GM18498 (cell line): ENCODE data around the gene SERPINF2.
"Not testable (repeated sequence)": the region's sequence is repeated elsewhere in the genome, so short reads cannot be mapped to it uniquely, and the experiment has no call there.

Experiments used
- ATAC-seq: cut with Tn5 transposase; IDR thresholded peaks from one replicate; pipeline ENCODE4 v1.9.1; 2021; ENCODE audit warnings: mild to moderate bottlenecking, moderate library complexity; ENCODE audit not compliant: unreplicated experiment

The SERPINF2 gene

GRCh38 chr17:1786708-1787107, 44.0 kb downstream of the SERPINF2 start:
- ATAC-seq = no peak

- ATAC-seq = no peak
Observed at GRCh38 chr17:1787301-1787902, 44.7 kb downstream of the SERPINF2 start.

GRCh38 chr17:1789936-1790335, 47.3 kb downstream of the SERPINF2 start:
- no peak for ATAC-seq

GRCh38 chr17:1792495-1793446, 50.1 kb downstream of the SERPINF2 start:
- ATAC-seq = no peak

GRCh38 chr17:1793447-1793806, 50.8 kb downstream of the SERPINF2 start:
- ATAC-seq = no peak

GRCh38 chr17:1796800-1797199, 54.1 kb downstream of the SERPINF2 start:
- no peak for ATAC-seq

GRCh38 chr17:1797323-1797722, 54.7 kb downstream of the SERPINF2 start:
- no peak for ATAC-seq

GRCh38 chr17:1797846-1798245, 55.2 kb downstream of the SERPINF2 start:
- ATAC-seq = not testable (repeated sequence)

GRCh38 chr17:1800240-1800639, 57.6 kb downstream of the SERPINF2 start:
- no peak for ATAC-seq

- ATAC-seq = no peak
Observed at GRCh38 chr17:1800712-1801111, 58.0 kb downstream of the SERPINF2 start.

- no peak for ATAC-seq
Observed at GRCh38 chr17:1802429-1802828, 59.8 kb downstream of the SERPINF2 start.

- ATAC-seq = no peak
Observed at GRCh38 chr17:1803280-1803679, 60.6 kb downstream of the SERPINF2 start.
